ENCODE data around the gene ELMOD3. TPM values are rescaled to one million over a fixed set of nuclear protein-coding genes. Genes with fewer than 3 reads are reported as not detected.
A peak's percentile ranks its signal among the peaks of the same experiment; 100 is the strongest.

ELMOD3 gene
- total and polyA plus RNA-seq, 7 donors, result 16.0 to 33.2 (median 18.9) TPM

DNA sequence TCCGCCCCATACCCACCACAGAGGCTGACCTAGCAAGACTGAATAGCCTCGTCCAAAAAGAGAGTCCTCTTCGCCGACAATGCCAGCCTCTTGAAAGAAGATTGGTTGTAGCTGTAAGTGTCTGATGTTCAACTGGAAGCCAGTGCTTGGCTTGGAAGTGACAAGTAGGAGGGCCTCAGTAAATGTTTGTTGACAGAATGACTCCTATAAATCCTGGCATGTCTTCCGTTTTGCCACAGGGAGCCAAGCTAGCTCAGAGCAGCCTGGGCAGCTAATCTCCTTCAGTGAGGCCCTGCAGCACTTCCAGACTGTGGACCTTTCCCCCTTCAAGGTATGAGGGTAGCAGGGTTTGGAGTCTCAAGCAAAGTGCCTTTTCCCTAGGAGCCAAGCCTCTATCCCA is 14.9 kb downstream of the ELMOD3 start:
- DNase-seq (no peak), ATAC-seq (no peak)
- intact Hi-C loops (cut with DNase I), result no loop called here
- 67 to 71% (median 68%) methylated on average over 5 of the region's 5 CpGs for WGBS, 3 donors
- TF ChIP-seq, protein P1, sequence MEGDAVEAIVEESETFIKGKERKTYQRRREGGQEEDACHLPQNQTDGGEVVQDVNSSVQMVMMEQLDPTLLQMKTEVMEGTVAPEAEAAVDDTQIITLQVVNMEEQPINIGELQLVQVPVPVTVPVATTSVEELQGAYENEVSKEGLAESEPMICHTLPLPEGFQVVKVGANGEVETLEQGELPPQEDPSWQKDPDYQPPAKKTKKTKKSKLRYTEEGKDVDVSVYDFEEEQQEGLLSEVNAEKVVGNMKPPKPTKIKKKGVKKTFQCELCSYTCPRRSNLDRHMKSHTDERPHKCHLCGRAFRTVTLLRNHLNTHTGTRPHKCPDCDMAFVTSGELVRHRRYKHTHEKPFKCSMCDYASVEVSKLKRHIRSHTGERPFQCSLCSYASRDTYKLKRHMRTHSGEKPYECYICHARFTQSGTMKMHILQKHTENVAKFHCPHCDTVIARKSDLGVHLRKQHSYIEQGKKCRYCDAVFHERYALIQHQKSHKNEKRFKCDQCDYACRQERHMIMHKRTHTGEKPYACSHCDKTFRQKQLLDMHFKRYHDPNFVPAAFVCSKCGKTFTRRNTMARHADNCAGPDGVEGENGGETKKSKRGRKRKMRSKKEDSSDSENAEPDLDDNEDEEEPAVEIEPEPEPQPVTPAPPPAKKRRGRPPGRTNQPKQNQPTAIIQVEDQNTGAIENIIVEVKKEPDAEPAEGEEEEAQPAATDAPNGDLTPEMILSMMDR (IDR thresholded peaks at IDR 0.05), result no peak
- Histone ChIP-seq H3K9me3 (no peaks in the 10 kb centered on the region), H3K4me1 (no peaks in the 10 kb centered on the region), H3K4me3 (no peak overlapping the region), H3K27me3 (ENCODE audit: insufficient read depth in 3 of 3, low read length in 2 of 3) (no peaks in the 10 kb centered on the region), H3K27ac (no peak overlapping the region), H3K36me3 (ENCODE audit: insufficient read depth in 1 of 2, low read depth in 1 of 2) (peaks cover 0 to 79% of the 10 kb centered on the region in 2 donors)

DNA sequence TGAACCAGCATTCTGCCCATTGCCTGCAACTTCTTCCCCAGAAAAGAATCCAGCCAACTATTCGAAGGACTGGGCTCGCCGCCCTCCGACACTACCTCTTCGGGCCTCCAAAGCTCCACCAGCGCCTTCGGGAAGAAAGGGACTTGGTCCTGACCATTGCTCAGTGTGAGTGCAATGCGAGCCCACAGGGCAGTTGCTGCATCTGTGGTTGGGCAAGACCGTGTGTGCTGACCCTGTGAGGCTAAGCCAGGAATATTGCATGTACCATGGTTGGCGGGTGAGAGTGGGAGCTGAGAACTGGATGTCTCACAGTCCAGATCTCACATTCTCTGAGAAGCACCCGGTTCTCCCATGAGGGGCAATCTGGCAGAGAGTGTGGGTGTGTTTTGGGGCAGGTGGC is 16.5 kb downstream of the ELMOD3 start:
- Histone ChIP-seq H3K4me1 (no peaks in the 10 kb centered on the region), H3K36me3 (ENCODE audit: insufficient read depth in 1 of 2, low read depth in 1 of 2) (peaks cover 4 to 88% of the 10 kb centered on the region in 2 donors), H3K27me3 (ENCODE audit: insufficient read depth in 3 of 3, low read length in 2 of 3) (no peaks in the 10 kb centered on the region), H3K27ac (no peak overlapping the region), H3K9me3 (no peaks in the 10 kb centered on the region), H3K4me3 (no peak overlapping the region)
- WGBS, 3 donors, result 95 to 96% (median 96%) methylated on average over 11 of the region's 11 CpGs
- ATAC-seq (peak; percentile 30 to 57 (median 35)), DNase-seq (no peak)
- TF ChIP-seq, protein P1 (IDR thresholded peaks at IDR 0.05), result no peak
- intact Hi-C loops (cut with DNase I), result no loop called here

DNA sequence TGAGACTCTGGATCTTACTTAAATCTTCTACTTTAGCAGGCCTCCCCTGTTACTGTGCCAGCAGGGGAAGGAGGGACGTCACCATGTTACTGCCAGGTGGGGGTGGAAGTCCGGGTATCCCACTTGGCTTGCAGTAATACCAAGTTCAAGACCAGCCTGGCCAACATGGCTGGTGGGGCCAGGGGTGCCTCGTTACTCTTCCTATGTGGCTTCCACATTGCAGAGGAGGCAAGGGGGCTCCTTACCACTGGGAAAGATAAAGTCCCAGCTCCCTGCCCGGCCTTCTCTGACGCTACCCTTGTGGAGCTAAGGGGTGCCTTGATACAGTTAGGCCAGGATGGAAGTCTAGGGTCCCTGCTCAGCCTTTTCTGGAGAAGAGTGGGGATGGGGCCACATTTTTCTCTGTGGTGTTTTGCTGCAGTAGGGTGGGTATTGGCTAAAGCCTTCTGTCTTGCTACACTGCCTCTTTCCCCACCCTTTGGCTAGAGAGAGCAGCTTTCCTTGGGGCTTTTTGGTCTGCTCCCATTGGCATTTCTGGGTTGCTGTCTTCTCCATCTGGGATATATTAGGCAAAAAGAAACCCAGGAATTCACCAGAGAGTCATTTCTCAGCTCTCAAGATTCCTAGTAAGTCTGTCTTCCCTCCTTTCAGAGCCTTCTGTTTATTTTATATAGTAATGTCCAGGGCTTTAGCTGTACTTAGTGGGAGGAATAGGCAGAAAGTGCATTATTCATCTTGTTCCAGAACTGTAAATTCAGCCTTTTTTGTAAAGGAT is 21.9 kb downstream of the ELMOD3 start:
- Histone ChIP-seq H3K9me3 (no peaks in the 10 kb centered on the region), H3K4me3 (no peak overlapping the region), H3K36me3 (ENCODE audit: insufficient read depth in 1 of 2, low read depth in 1 of 2) (peaks cover 4 to 92% of the 10 kb centered on the region in 2 donors), H3K4me1 (no peaks in the 10 kb centered on the region), H3K27ac (no peak overlapping the region), H3K27me3 (ENCODE audit: insufficient read depth in 3 of 3, low read length in 2 of 3) (no peaks in the 10 kb centered on the region)
- intact Hi-C loops (cut with DNase I), result no loop called here
- DNase-seq (no peak), ATAC-seq (no peak)
- 94% methylated on average over 5 of the region's 5 CpGs for WGBS, 3 donors
- TF ChIP-seq, protein P1 (IDR thresholded peaks at IDR 0.05), result no peak

DNA sequence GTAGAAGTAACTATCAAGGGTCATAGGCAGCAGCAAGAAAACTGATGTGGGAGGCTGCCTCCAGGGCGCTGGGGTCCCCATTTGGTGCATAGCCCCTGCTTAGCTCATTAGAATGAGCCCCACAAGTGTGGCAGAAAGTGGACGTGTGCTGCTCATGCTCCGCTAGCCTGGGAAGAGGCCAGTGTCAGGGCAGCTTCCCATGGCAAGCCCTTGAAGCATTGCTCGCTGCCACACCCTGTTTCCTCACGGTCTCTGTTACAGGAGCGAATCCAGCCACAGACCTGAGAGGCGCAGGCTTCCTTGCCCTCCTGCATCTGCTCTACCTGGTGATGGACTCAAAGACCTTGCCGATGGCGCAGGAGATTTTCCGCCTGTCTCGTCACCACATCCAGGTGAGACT is 22.5 kb downstream of the ELMOD3 start:
- Histone ChIP-seq H3K4me1 (no peaks in the 10 kb centered on the region), H3K4me3 (no peak overlapping the region), H3K27me3 (ENCODE audit: insufficient read depth in 3 of 3, low read length in 2 of 3) (no peaks in the 10 kb centered on the region), H3K27ac (no peak overlapping the region), H3K36me3 (ENCODE audit: insufficient read depth in 1 of 2, low read depth in 1 of 2) (peaks cover 4 to 86% of the 10 kb centered on the region in 2 donors), H3K9me3 (no peaks in the 10 kb centered on the region)
- no peak for ATAC-seq
- TF ChIP-seq, protein P1 (IDR thresholded peaks at IDR 0.05), result no peak
- intact Hi-C loops (cut with DNase I), result no loop called here
- WGBS, 3 donors, result 88 to 94% (median 91%) methylated on average over 11 of the region's 11 CpGs
- peak in 1 of 2 donors; percentile 11 for DNase-seq

DNA sequence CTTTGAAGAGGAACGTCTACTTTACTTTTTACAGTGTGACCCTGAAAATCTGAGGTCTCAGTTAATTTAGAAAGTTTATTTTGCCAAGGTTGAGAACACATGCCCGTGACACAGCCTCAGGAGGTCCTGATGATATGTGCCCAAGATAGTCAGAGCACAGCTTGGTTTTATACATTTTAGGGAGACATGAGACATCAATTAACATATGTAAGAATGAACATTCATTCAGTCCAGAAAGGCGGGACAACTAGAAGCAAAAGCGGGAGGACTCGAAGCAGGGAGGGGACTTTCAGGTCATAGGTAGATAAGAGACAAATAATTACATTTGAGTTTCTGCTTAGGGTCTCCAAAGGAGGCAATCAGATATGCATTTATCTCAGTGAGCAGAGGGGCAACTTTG is 23.7 kb downstream of the ELMOD3 start:
- 94 to 96% (median 95%) methylated on average over 5 of the region's 5 CpGs for WGBS, 3 donors

More for the DNA sequence above, 23.7 kb downstream of the ELMOD3 start:
- Histone ChIP-seq H3K9me3 (no peaks in the 10 kb centered on the region), H3K4me1 (no peaks in the 10 kb centered on the region), H3K4me3 (no peak overlapping the region), H3K27ac (no peak overlapping the region), H3K27me3 (ENCODE audit: insufficient read depth in 3 of 3, low read length in 2 of 3) (no peaks in the 10 kb centered on the region), H3K36me3 (ENCODE audit: insufficient read depth in 1 of 2, low read depth in 1 of 2) (peaks cover 4 to 74% of the 10 kb centered on the region in 2 donors)
- no peak for DNase-seq
- TF ChIP-seq, protein P1 (IDR thresholded peaks at IDR 0.05), result no peak
- no peak for ATAC-seq
- intact Hi-C loops (cut with DNase I), result no loop called here
